ENCODE data around the gene ADAMTS12.

ADAMTS12 gene

GRCh38 chr5:33901156-33901555, 9.4 kb upstream of the ADAMTS12 start:
- DNase-seq = no peak

- DNase-seq = no peak
Observed at GRCh38 chr5:33894566-33894965, 2.8 kb upstream of the ADAMTS12 start.

- DNase-seq = no peak
Observed at GRCh38 chr5:33892620-33893137, 889 bp upstream of the ADAMTS12 start.

GRCh38 chr5:33891446-33891787, 373 bp downstream of the ADAMTS12 start:
- no peak for DNase-seq

GRCh38 chr5:33890131-33891032, 1.4 kb downstream of the ADAMTS12 start:
- no peak for DNase-seq

- DNase-seq = no peak
Observed at GRCh38 chr5:33888587-33888986, 3.2 kb downstream of the ADAMTS12 start.

GRCh38 chr5:33887268-33887667, 4.5 kb downstream of the ADAMTS12 start:
- DNase-seq = no peak

GRCh38 chr5:33886283-33886682, 5.5 kb downstream of the ADAMTS12 start:
- DNase-seq = no peak

- no peak for DNase-seq
Observed at GRCh38 chr5:33885679-33886078, 6.1 kb downstream of the ADAMTS12 start.

GRCh38 chr5:33883482-33883881, 8.3 kb downstream of the ADAMTS12 start:
- DNase-seq = no peak

- DNase-seq = no peak
Observed at GRCh38 chr5:33880319-33880718, 11.5 kb downstream of the ADAMTS12 start.

- no peak for DNase-seq
Observed at GRCh38 chr5:33877449-33877848, 14.3 kb downstream of the ADAMTS12 start.

- DNase-seq = no peak
Observed at GRCh38 chr5:33867241-33867640, 24.5 kb downstream of the ADAMTS12 start.

GRCh38 chr5:33859177-33859576, 32.6 kb downstream of the ADAMTS12 start:
- peak; percentile 46 for DNase-seq

- no peak for DNase-seq
Observed at GRCh38 chr5:33857037-33857436, 34.8 kb downstream of the ADAMTS12 start.

GRCh38 chr5:33855396-33855795, 36.4 kb downstream of the ADAMTS12 start:
- DNase-seq = no peak

GRCh38 chr5:33854733-33855151, 37.0 kb downstream of the ADAMTS12 start:
- DNase-seq = no peak

GRCh38 chr5:33852837-33853236, 39.0 kb downstream of the ADAMTS12 start:
- no peak for DNase-seq

GRCh38 chr5:33852319-33852718, 39.5 kb downstream of the ADAMTS12 start:
- DNase-seq = no peak

- DNase-seq = peak; percentile 36
Observed at GRCh38 chr5:33850100-33850594, 41.6 kb downstream of the ADAMTS12 start.

- no peak for DNase-seq
Observed at GRCh38 chr5:33848554-33848953, 43.2 kb downstream of the ADAMTS12 start.

GRCh38 chr5:33846851-33847250, 44.9 kb downstream of the ADAMTS12 start:
- DNase-seq = no peak

GRCh38 chr5:33843579-33843978, 48.2 kb downstream of the ADAMTS12 start:
- DNase-seq = no peak

GRCh38 chr5:33842456-33842855, 49.3 kb downstream of the ADAMTS12 start:
- DNase-seq = no peak

GRCh38 chr5:33841891-33842290, 49.9 kb downstream of the ADAMTS12 start:
- no peak for DNase-seq

Data from CD4-positive, alpha-beta T cell treated with Interleukin-17A for 1 hour (primary cell).